SJCRH30 (cell line): Measurements from ENCODE around the gene PLEKHA4. TPM values are rescaled to one million over a fixed set of nuclear protein-coding genes. Genes with fewer than 3 reads are reported as not detected.
"Not testable (repeated sequence)": the region's sequence is repeated elsewhere in the genome, so short reads cannot be mapped to it uniquely, and the experiment has no call there.

Experiments
- DNase-seq, 2 experiments: peaks; one replicate each; pipeline ENCODE4 v3.0.0-alpha.2; 2015 to 2020
- H3K27ac ChIP-seq: fragments of 250-450 bp; sonication (Bioruptor Pico); 2 replicates; pipeline ENCODE4 v1.5.1; 2020; ENCODE audit warnings: mild to moderate bottlenecking, moderate library complexity
- H3K27me3 ChIP-seq: fragments of 250-450 bp; sonication (Bioruptor Pico); 2 replicates; pipeline ENCODE4 v1.5.1; 2020; ENCODE audit warnings: mild to moderate bottlenecking, moderate library complexity
- H3K36me3 ChIP-seq: fragments of 250-450 bp; sonication (Bioruptor Pico); 2 replicates; pipeline ENCODE4 v1.5.1; 2020; ENCODE audit warnings: mild to moderate bottlenecking, moderate library complexity
- H3K4me1 ChIP-seq: fragments of 250-450 bp; sonication (Bioruptor Pico); 2 replicates; pipeline ENCODE4 v1.5.1; 2020; ENCODE audit warnings: mild to moderate bottlenecking, moderate library complexity
- H3K4me3 ChIP-seq: fragments of 250-450 bp; sonication (Bioruptor Pico); 2 replicates; pipeline ENCODE4 v1.5.1; 2020; ENCODE audit warnings: mild to moderate bottlenecking, moderate library complexity
- H3K9me3 ChIP-seq: fragments of 250-450 bp; sonication (Bioruptor Pico); replicated peaks from 2 replicates; pipeline ENCODE4 v1.5.1; 2020; ENCODE audit warnings: mild to moderate bottlenecking, moderate library complexity
- total RNA-seq: library from RNA; depleted of rRNA; stranded (reverse); fragments of >200 nt; shearing (Covaris generic); gene quantifications from 2 replicates; pipeline ENCODE4 v1.2.3, GENCODE V29; 2014; rRNA removed

PLEKHA4 gene
- total RNA-seq = 19.3 and 26.6 TPM in 2 replicates

- Histone ChIP-seq H3K27me3 (no peaks in the 10 kb centered on the region), H3K36me3 (peaks cover 3% of the 10 kb centered on the region; the same call in 1 of the 2 replicates)
Observed at GRCh38 chr19:48868114-48868886, at the start of gene PLEKHA4. TSS of gene PLEKHA4 (minus strand) at chr19:48868617. CDS start at chr19:48867620, 997 bp downstream.

GRCh38 chr19:48918071-48918470, 49.7 kb upstream of the PLEKHA4 start:
- H3K27ac ChIP-seq = no peak overlapping the region
- H3K4me3 ChIP-seq = no peak overlapping the region
- peaks cover 19% of the 10 kb centered on the region for H3K36me3 ChIP-seq
- DNase-seq = no peak
- H3K27me3 ChIP-seq = no peaks in the 10 kb centered on the region
- H3K9me3 ChIP-seq = no peaks in the 10 kb centered on the region
- H3K4me1 ChIP-seq = no peaks in the 10 kb centered on the region

More at GRCh38 chr19:48868114-48868886, at the start of gene PLEKHA4:
- Histone ChIP-seq H3K9me3 (no peaks in the 10 kb centered on the region), H3K4me3 (peak within 1 kb of the TSS; percentile 60), H3K27ac (peak within 1 kb of the TSS; percentile 69), H3K4me1 (peaks cover 16% of the 10 kb centered on the region)
- DNase-seq = peak; percentile 77 to 79

GRCh38 chr19:48915757-48916156, 47.3 kb upstream of the PLEKHA4 start:
- Histone ChIP-seq H3K27ac (no peak overlapping the region), H3K4me3 (no peak overlapping the region), H3K9me3 (no peaks in the 10 kb centered on the region), H3K4me1 (no peaks in the 10 kb centered on the region), H3K27me3 (no peaks in the 10 kb centered on the region), H3K36me3 (peaks cover 36% of the 10 kb centered on the region)
- DNase-seq = no peak

- Histone ChIP-seq H3K27ac (no peak overlapping the region), H3K27me3 (no peaks in the 10 kb centered on the region), H3K9me3 (no peaks in the 10 kb centered on the region), H3K4me3 (no peak overlapping the region), H3K36me3 (peaks cover 38% of the 10 kb centered on the region), H3K4me1 (no peaks in the 10 kb centered on the region)
- no peak for DNase-seq
Observed at GRCh38 chr19:48914181-48914580, 45.8 kb upstream of the PLEKHA4 start.

GRCh38 chr19:48913114-48913889, 44.9 kb upstream of the PLEKHA4 start:
- Histone ChIP-seq H3K27ac (no peak overlapping the region), H3K27me3 (no peaks in the 10 kb centered on the region), H3K4me3 (no peak overlapping the region), H3K4me1 (no peaks in the 10 kb centered on the region), H3K9me3 (no peaks in the 10 kb centered on the region), H3K36me3 (peaks cover 34% of the 10 kb centered on the region)
- DNase-seq = peak; percentile 32 to 61

- Histone ChIP-seq H3K36me3 (peaks cover 40% of the 10 kb centered on the region), H3K27me3 (no peaks in the 10 kb centered on the region), H3K27ac (no peak overlapping the region), H3K9me3 (no peaks in the 10 kb centered on the region), H3K4me1 (no peaks in the 10 kb centered on the region), H3K4me3 (no peak overlapping the region)
- no peak for DNase-seq
Observed at GRCh38 chr19:48910803-48911202, 42.4 kb upstream of the PLEKHA4 start.

- H3K27me3 ChIP-seq, DNase-seq, H3K4me3 ChIP-seq, H3K4me1 ChIP-seq, H3K27ac ChIP-seq, H3K9me3 ChIP-seq: not testable (repeated sequence)
- H3K36me3 ChIP-seq = peaks cover 41% of the 10 kb centered on the region
Observed at GRCh38 chr19:48909424-48910077, 41.1 kb upstream of the PLEKHA4 start.

GRCh38 chr19:48907671-48908070, 39.3 kb upstream of the PLEKHA4 start:
- H3K4me1 ChIP-seq = no peaks in the 10 kb centered on the region
- no peak for DNase-seq
- H3K9me3 ChIP-seq = no peaks in the 10 kb centered on the region
- peaks cover 33% of the 10 kb centered on the region for H3K36me3 ChIP-seq
- H3K4me3 ChIP-seq = no peak overlapping the region
- no peaks in the 10 kb centered on the region for H3K27me3 ChIP-seq
- no peak overlapping the region for H3K27ac ChIP-seq

GRCh38 chr19:48906324-48906723, 37.9 kb upstream of the PLEKHA4 start:
- Histone ChIP-seq H3K36me3 (peaks cover 23% of the 10 kb centered on the region), H3K4me1 (no peaks in the 10 kb centered on the region), H3K9me3 (no peaks in the 10 kb centered on the region), H3K27ac (no peak overlapping the region), H3K27me3 (no peaks in the 10 kb centered on the region), H3K4me3 (no peak overlapping the region)
- no peak for DNase-seq

- no peaks in the 10 kb centered on the region for H3K9me3 ChIP-seq
- no peak overlapping the region for H3K27ac ChIP-seq
- H3K4me3 ChIP-seq = no peak overlapping the region
- no peaks in the 10 kb centered on the region for H3K27me3 ChIP-seq
- DNase-seq = no peak
- H3K4me1 ChIP-seq = no peaks in the 10 kb centered on the region
- peaks cover 19% of the 10 kb centered on the region for H3K36me3 ChIP-seq
Observed at GRCh38 chr19:48905664-48906063, 37.2 kb upstream of the PLEKHA4 start.

GRCh38 chr19:48903788-48904187, 35.4 kb upstream of the PLEKHA4 start:
- not testable (repeated sequence) for H3K27me3 ChIP-seq, H3K4me1 ChIP-seq, DNase-seq, H3K27ac ChIP-seq, H3K4me3 ChIP-seq, H3K9me3 ChIP-seq
- peaks cover 13% of the 10 kb centered on the region for H3K36me3 ChIP-seq

GRCh38 chr19:48902291-48902690, 33.9 kb upstream of the PLEKHA4 start:
- not testable (repeated sequence) for DNase-seq, H3K4me3 ChIP-seq, H3K27me3 ChIP-seq, H3K4me1 ChIP-seq, H3K9me3 ChIP-seq, H3K27ac ChIP-seq
- peaks cover 13% of the 10 kb centered on the region for H3K36me3 ChIP-seq

GRCh38 chr19:48900477-48901406, 32.3 kb upstream of the PLEKHA4 start:
- peak overlapping the region; percentile 39 for H3K27ac ChIP-seq
- H3K4me1 ChIP-seq = no peaks in the 10 kb centered on the region
- DNase-seq = no peak
- H3K27me3 ChIP-seq = no peaks in the 10 kb centered on the region
- H3K9me3 ChIP-seq = no peaks in the 10 kb centered on the region
- peak overlapping the region; percentile 71 for H3K4me3 ChIP-seq
- peaks cover 7% of the 10 kb centered on the region; the same call in 1 of the 2 replicates for H3K36me3 ChIP-seq
